M059J (cell line): ENCODE results near the gene SAMD4A. TPM values are rescaled to one million over a fixed set of nuclear protein-coding genes. Genes with fewer than 3 reads are reported as not detected.
A peak's percentile ranks its signal among the peaks of the same experiment; 100 is the strongest.

Experiments used
- DNase-seq: peaks from one replicate; pipeline ENCODE4 v3.0.0-alpha.2; 2012; ENCODE audit warnings: low read depth
- total RNA-seq: library from RNA; depleted of rRNA; stranded (reverse); fragments of >200 nt; shearing (Covaris generic); gene quantifications from 2 replicates; pipeline ENCODE4 v1.2.3, GENCODE V29; 2014

The SAMD4A gene
- total RNA-seq, 1 experiment from 2014 or later = 7.7 TPM

DNA sequence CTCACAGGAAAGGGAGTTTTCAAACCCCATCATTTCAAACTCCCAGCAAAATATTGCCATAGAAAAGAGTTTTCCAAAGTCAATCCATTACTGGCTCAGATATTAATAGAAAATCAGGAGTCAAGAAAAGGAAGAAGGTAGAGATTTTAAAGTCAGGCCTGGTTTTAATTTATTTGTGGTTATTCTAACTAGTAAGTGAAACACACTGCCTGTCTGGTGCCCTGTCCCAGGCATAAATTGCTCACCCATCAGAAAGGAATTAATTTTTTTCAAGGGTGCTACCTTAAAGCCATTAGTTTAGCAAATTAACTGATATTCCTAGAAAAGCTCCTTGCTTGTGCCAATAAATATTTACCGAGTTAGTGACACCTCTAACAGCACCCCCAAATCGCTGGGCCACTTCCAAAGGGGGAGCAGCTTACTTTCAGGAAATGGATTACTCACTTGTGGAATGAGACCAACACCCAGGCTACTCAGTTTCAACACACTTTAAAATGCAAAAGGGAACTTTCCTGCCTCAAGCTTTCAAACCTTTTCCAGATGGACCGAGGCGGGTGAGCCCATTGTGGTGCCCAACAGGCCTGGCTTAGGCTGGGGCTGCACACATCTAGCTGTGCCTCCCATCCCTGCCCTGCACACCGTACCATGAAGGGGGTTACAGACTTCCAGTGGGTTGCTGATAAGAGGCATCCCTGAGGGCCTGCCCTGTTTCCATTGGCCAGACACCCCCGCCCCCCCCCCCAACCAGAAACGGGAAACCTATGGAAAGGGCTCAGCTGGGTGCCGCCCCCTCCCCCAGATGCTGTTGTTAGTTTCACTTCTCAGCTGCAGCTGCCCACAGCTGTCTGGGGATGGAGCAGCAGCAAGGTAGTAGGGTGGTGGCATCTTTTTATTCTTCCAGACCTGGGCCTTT lies 117.2 kb downstream of the SAMD4A start:
- DNase-seq = peak; percentile 80

DNA sequence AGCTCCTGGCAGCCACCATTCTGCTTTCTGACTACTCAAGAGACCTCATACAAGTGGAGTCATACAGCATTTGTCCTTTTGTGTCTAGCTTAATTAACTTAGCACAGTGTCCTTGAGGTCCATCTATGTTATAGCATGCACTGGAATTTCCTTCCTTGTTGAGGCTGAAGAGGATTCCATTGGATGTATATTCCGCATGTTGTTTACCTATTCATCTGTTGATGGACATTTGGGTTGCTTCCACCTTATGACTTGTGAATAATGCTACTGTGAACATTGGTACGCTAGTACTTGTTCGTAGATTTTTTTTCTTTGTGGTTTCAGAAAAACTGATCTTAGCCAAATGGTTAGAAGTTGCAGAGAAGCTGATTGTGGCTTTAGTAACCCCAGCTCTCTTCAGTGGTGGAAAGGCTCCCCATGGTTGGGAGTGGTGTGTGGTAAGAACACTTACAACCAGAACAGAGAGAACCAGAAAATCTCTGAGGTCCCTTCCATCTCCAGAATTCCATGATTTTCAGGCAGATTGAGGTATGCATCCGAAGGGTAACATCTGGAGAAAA lies 118.4 kb downstream of the SAMD4A start:
- DNase-seq = no peak

DNA sequence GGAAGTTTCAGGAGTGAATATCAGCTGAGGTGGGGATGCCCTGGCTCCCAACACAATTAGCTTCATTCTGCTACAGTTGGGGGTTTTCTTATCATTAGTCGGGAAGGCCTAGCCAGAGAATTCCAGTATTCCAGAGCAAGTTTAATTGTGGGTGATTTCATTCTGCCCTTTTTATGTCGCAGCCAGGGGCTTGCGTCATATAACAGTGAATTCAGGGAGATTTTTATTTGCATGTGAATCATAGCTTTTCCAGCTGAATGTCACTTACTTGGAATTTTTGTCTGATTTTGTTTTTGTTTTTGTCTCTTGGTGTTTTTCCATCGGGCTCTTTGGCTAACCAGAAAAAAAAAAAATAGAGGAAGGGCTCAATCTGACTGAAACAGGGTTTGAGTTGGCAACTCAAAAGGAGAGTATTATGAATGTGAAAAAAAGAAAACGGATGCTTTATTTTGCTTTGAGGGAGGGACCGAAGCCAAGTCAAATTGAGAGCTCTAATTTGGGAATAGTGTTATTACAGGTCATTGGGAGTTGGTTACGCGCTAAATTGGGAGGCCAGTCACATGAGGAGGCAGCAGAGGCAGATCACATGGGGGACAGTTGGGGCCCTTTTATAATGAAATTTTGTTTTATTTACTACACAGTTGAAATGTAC lies 119.4 kb downstream of the SAMD4A start:
- DNase-seq = peak; percentile 92

DNA sequence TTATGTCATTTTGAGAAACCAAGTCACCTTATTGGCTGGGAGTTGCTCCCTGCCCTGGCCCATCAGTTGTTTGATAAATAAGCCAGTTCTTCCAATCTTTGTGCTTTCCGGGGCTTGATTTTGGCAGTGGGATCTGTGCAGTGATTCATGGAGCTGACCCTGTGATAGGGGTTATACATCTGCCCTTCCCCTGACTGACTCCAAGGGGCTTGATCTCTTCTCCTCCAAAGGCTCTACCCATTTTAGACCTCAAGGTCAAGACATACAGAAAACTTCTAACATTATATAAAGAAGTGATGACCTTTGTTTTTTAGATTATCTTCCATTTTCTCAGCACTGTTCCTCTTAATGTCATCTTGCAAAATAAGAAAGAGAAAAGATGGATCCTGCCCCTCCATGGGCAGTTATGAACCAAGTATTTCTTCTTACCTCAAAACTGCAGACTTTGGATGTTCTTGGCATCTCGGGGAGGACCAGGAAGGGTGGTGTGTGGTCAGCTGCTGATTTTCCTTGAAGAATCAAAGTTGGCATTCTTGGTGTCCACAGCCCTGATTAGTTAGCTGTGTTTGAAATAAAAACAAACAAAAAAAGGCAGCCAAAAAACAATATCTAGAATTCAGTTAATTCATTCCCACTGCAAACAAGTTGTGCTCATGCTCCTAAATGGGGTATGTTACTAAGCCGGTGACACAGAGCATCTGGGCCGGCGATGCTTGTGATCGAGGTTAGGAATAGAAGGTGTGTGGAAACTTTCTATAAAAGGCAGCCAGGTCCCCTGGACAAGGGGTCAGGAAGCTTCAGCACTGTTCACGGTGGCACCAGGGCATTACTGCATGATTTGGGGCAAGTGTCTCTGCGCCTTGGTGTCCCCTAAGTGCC lies 120.2 kb downstream of the SAMD4A start:
- no peak for DNase-seq

DNA sequence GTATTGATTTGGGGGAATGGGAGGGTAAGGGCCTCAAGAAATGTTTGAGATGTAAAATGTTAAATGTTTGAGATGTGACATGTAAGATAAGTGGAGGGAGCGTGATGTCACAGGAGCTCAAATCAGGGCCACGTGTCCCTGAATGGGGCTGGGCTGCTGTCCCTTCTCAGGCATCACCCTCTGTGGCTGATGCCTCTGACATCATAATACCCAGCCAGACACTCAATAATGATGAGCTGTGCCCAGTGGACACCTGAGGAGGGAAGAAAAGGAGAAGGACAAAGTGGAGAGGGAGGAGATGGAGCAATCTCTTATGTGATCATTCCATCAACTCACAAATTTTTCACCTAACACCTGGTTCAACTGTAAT lies 120.8 kb downstream of the SAMD4A start:
- no peak for DNase-seq

DNA sequence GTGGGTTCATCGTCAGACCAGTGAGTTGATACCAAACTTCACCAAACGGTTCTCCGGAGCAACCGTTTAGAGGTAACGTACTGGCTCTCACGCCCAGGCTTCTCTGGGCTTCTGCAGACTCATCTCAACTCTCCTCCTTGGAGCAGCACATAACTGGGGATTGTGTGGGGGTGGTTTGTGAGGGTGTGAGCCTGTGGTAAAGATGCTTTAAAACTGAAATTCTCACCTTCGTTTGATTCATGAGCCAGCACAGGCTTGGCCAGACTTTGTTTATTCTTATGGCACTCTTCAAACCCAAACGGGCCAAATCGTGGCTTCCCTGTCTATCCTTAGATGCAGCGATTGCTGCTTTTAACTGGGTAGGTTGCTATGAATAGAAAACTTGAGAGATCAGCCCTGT lies 121.3 kb downstream of the SAMD4A start:
- no peak for DNase-seq

DNA sequence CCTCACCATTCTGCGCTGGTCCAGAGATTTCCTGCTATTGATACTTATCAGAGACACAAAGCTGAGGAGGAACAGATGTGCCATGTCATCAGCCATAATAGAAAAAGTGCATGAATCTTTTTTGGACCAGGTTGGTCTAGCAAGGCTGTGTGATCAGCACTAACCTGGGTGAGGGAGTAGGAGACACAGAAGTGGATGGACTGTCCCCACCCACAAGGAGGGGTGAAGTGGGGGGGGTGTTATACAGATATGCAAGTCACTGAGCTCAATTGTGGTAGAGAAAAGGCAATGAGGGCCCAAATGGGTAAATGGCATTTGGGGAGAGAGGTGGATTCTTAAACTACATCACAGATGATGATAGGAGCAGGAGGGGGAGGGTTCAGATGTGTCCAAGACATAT lies 123.0 kb downstream of the SAMD4A start:
- no peak for DNase-seq

DNA sequence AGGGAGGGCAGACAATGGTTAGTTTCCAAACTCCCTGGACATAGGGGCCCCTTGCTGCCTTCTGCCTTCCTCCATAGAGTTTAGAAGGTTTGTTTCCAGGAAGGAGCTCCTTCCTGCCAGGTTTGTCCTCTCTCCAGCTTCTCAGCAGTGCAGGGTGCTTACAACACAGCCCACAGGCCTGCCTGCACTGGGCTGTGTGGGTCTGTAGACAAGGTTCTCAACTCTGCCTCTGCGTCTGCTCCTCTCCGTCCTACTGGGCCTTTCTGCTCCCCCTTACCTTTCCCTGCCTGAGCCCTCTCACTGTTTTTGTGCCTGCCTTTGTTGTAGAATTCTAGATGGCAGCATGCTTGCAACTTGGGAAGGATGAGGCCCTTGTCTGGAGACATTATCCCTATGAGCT lies 124.0 kb downstream of the SAMD4A start:
- no peak for DNase-seq

DNA sequence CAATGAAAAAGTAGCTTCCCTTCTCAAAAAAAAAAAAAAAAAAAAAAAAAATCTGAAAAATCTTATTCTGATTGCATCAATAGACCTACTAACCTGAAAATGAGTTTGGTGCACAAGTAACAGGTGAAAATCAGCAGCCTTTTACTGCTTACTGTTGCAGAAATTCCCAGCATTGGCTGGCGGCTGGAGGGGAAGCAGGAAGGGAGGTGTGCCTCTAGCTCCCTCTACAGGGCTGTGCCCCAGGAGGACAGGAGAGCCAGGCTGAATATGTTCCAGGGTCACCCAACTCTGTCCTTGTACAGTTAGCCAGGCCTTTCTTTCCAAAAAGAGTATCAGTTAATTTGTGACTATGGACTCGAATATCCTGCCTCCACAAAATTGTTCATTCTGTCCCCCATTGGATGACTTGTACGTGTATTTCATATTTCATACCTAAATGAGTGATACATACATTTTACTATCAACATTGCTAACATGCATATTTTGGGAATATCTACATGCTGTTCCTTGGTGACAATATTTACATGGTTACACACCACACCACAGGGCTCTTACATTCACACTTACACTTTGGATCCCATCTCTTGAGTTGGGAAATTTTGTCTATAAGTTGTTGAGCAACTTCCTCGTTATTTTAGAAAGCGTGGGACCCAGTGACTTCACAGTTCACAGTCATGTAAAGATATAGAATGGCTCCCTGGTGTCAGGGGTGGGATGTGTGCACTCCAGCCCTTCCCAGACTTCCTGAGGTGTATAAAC lies 124.8 kb downstream of the SAMD4A start:
- DNase-seq = peak; percentile 75

DNA sequence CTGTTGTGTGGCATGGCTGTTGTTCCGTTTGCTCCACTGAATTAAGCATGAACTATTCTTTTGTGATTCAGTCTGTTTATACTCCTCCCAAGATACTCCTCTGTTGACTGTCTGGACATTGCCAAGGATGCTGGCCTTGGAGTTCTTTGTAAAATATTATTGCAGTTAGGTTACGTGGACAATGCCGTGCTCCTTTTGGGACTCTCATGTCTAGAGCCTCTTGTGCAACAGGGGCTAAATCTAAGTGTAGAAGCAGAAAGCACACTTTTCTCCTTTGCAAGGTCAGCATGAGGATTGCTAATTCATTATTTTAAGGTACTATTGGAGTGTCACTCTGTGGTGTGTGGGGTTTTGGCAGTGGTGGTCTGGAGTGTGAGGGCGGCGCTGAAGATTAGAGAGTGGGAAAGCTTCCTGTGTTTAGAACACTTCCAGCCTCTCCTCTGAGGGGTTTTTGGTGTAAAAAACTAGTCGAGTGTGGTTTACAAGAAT lies 125.4 kb downstream of the SAMD4A start:
- DNase-seq = no peak

DNA sequence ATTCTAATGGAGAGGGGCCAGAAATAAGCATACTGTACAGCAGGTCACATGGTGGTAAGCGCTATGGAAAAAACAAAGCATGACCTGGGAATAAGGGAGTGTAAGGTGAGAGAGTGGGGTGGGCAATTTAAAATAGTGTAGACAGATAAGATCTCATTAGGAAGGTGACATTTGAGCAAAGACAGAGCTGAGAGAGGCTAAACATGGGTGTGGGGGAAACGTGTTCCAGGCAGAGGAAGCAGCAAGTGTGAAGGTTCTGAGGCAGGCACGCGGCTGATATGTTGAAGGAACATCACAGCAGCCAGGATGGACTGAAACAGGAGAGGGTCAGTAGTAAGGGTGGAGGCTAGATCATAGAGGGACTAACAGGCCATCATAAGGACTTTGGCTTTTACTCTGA lies 126.8 kb downstream of the SAMD4A start:
- no peak for DNase-seq

DNA sequence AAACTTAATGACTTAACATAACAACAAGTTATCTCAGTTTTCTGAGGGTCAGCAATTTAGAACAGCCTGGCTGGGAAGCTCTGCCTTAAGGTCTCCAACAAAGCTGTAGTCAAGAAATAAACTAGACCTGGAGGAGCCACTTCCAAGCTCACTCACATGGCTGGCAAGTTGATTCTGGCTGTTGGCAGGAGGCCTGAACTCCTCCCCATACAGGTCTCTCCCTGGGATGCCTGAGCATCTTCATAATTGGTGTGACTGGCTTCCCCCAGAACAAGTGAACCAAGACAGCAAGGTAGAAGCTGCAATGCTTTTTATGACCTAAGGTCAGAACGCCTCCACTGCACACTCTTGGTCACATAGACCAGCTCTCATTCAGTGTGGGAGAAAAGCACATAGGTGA lies 128.3 kb downstream of the SAMD4A start:
- no peak for DNase-seq

DNA sequence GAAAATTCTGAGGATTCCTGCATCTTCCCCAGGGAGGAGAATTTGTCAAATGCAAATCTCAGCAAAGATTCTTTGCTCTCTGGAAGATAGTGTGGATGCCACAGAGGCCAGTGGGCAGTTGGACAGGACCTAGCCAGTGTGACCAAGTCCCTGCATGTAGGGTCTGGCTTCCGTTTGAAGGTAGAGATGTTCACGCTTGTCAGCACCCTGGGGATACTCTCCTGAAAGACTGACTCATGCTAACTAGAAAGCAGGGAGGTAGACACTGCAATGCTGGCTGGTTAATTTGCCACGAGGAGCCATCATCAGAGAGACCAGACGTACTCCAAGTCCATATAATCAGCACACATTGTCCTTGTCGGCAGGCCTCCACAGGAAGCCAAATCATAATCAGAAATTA lies 130.1 kb downstream of the SAMD4A start:
- no peak for DNase-seq

DNA sequence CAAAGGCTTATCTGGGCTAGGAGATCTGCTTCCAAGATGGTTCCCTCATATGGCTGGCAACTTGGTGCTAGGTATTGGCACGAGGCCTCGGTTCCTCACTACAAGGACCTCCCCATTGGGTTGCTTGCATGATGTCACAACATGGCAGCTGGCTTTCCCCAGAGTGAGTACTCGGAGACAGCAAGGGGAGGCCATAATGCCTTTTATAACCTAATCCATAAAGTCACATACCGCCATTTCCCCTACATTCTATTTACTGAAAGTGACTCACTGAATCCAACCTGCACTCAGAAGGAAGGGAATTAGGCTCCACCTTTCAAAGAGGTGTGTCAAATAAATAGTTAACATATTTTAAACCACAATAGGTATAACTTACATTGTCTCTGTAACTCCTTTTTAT lies 130.9 kb downstream of the SAMD4A start:
- no peak for DNase-seq

DNA sequence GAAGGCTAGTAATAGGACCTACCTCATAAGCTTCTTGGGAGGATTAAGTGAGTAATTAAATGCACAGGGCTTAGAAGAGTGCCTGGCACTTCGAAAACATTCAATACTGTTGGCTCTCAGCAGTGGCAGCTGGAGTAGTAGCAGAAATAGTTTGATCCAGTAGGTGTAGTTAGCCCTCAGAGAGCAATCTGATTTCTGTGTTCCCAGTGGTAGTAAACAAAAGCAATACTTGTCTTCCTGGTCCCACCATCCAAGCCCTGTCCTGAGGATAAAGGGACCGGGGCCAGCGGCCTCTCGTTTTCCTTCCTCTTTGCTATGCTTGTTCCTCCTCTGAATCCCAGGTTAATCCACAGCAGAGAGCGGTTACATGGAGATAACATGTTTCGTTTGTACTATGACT lies 131.6 kb downstream of the SAMD4A start:
- DNase-seq = no peak

DNA sequence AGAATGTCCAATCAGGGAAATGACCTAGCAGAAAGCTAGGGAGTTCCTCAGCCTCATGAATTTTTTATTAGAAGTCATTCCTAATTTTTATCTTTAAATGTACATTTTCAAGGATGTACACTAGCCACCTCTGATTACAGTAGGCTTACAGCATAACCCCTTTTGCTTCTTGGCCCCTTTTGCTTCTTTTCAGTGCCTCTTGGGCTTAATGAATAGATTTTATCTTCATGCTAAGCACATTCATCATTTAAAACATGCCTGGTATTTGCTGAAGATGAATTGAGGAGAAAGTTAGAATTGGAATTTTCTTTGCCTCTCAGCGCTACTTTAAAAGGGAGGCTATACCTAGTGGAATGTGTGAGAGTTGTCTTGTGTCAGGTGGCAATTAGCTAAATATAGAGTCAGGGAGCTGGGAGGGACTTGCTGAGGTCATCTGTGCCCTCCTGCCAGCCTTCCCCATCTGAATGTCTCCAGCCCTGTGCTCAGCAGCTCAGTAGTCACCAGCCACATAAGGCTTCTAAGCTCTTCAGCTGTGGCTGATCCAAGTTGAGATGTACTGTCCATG lies 132.1 kb downstream of the SAMD4A start:
- peak; percentile 18 for DNase-seq

DNA sequence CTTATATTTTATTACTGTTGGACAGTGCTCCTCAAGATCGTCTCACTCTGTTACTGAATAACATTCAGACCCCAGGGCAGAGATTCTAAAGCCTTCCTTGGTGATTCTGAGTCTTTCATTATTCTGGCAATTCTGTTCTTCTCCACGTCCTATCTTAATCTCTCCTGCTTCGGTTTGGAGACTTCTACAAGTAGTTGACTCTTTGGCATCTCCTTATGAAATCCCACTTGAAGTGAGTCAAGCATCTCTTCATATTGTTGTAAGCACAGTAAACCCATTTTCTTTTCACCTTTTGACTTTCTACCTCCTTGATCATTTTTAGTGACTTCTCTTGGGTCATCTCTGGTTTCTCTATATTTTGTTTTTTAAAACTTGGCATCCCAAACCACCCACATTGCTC lies 132.8 kb downstream of the SAMD4A start:
- no peak for DNase-seq

DNA sequence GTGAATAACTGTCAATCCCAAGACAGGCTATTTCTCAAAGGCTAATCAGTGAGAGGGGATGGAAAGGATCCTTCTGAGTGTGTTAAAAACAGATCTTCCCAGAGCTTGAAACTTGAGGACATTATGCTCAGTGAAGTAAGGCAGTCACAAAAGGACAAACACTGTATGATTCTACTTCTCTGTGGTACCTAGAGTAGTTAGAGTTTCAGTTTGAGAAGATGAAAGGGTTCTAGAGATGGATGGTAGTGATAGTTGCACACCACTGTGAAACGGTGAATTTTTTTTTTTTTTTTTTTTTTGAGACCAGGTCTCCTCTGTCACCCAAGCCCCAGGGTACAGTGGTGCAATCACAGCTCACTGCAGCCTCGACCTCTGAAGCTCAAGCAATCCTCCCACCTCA lies 133.8 kb downstream of the SAMD4A start:
- DNase-seq = no peak

DNA sequence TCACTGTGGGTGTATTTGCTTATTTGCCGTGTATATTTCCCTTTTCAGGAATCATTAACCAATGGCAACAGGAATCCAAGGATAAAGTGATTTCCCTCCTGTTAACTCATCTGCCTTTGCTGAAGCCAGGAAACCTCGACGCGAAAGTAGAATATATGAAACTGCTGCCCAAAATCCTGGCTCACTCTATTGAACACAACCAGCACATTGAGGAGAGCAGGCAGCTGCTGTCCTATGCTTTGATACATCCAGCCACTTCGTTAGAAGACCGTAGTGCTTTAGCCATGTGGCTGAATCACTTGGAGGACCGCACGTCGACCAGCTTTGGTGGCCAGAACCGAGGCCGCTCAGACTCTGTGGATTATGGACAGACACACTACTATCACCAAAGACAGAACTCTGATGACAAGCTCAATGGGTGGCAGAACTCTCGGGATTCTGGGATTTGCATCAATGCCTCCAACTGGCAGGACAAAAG lies 135.1 kb downstream of the SAMD4A start:
- DNase-seq = no peak

DNA sequence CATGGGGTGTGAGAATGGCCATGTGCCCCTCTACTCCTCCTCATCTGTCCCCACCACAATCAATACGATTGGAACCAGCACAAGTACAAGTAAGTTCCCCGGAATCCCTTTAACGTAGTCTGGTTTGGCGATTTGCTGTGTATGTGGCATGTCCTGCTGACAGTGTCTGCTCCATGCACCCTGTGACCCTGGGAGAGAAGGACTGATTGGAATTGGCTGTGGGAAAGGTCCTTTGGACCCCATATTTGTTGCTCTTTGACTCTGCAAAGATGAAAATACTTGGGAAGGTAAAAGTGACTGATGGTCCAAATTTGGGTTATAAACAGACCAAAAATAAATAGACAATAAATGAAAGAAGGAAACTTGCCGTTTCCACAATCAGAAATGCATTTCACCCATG lies 135.6 kb downstream of the SAMD4A start:
- DNase-seq = no peak

DNA sequence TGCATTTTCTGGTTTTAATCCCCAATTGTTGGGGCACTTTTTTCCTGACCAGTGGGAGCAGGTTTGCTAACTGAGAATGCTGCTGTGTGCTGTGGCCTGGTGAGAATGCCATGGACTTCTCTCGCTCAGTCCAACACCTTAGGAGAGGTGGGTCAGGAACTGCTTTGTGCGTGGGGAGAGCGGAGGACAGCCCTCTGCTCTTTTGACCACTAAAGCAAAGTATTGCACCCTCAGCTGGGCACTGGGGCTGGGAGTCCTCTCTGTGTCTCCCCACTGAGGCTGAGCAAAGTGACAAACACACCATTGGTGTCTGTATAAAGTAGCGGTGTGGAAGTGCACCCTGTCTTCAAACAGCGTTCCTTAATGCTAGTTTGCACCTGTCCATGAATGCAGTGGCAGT lies 136.2 kb downstream of the SAMD4A start:
- DNase-seq = no peak
